Activated CD4-positive, alpha-beta T cell treated with anti-CD3 and anti-CD28 coated beads for 48 hours (primary cell): ENCODE measurements around the gene SOD3.

Experiments
- DNase-seq: peaks from one replicate; pipeline ENCODE4 v3.0.0-alpha.2; 2020

The SOD3 gene

DNA sequence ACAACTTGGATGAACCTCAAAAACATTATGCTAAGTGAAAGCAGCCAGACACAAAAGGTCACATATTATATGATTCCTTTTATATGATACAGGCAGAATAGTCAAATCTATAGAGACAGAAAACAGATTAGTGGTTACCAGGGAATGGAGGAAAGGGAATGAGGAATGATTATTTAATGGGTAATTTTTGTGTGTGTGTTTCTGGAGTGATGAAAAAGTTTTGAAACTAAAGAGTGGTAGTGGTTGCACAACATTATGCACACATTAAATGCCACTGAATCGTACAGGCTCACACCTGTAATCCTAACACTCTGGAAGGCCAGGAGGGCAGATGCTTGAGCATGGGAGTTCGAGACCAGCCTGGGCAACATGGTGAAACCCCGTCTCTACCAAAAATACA is 19.6 kb upstream of the SOD3 start:
- no peak for DNase-seq

DNA sequence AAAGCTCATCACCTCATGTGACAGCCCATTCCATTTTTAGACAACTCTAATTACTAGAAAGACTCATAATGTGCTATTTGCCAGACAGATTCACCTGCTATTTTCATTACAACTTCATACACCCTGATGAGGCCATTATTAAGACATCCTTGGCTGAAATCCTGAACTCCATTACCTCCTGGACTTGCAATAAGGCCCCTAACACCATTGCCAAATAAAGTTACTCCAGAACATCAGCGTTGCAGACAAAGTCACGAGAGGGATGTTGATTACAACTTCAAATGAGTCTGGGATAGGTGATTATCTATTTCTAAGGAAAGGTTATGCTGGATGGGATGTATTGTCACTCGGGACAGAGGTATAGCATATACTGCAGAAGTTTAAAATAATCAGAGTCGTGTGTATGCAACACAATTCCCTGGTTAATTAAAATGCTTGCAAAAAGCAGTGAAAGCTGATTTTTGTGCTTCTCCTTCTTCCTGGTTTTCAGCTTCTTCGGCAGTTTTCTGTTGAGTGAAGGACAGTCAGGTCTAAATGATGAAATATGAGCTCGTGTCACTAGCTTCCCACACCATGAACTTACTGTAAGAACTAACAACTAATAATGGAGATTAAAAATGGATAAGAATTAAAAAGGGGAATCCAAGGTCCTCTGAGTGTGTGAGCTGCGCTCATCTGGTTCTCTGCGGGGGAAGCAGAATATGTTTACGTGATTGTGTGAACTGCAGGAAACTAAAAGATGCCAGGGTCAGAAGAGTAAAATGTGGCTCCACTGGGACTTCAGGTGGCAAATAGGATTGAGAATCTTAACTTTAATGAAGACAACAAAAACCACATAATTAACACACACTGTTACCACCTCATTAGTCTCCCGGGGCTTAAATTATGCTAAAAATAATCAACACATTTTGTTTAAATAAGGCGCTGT is 17.6 kb upstream of the SOD3 start:
- DNase-seq, result no peak

DNA sequence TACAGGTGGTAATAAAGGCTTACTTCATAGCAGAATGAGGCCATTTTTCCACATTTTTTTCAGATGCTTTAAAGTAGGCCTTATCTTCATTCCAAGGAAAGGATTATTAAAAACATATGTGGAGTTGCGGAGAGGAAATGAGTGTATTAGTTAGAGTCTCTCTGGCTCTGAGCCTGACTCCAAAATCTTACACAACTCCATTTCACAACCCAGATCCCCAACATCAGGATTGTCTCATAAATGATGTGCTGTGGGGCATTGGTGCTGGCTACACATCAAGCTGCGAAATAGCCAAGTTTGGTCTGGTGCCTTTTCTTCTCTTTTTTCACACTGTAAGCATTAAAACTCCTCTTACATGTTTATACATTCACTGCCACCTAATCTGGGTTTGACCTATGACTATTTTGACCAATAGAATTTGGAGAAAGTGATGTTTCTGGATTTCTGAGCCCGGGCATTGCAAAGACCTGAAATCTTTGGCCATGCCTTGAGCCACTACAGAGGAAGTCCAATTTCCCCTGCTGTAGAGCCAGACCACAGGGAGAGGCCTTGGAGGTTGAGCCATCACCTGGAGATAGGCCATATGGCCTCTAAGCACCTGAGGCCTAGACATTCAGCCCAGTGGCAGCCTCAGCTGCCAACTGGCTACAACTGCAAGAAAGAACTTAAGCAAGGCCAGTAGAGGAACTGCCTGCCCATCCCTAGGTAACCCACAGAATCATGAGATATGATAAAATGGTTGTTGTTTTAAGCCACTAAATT is 16.7 kb upstream of the SOD3 start:
- no peak for DNase-seq

DNA sequence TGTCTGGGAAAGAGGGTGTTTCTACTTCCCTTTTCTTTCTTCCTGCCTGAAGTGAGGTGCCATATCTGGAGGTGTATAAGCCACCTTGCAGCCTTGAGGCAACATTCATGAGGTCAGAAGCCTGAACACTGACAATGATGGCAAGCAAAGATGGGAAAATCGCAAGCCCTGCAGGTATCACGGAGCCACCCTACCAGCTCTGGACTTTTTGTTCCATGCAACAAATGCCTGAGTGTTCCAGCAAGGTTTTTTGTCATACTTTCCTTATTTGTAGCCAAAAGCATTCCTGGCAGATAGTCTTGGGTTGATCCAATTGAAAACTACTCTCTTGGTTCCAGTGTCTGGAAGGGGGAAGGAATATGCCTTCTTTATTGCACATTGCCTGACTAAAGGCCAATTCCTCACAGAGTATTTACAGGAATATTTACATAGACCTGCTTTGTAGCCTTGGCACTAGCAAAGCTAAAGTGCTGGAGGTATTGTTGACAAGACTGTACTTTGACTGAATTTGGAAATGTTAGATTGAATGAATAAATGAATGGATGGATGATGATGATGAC is 14.4 kb upstream of the SOD3 start:
- no peak for DNase-seq

DNA sequence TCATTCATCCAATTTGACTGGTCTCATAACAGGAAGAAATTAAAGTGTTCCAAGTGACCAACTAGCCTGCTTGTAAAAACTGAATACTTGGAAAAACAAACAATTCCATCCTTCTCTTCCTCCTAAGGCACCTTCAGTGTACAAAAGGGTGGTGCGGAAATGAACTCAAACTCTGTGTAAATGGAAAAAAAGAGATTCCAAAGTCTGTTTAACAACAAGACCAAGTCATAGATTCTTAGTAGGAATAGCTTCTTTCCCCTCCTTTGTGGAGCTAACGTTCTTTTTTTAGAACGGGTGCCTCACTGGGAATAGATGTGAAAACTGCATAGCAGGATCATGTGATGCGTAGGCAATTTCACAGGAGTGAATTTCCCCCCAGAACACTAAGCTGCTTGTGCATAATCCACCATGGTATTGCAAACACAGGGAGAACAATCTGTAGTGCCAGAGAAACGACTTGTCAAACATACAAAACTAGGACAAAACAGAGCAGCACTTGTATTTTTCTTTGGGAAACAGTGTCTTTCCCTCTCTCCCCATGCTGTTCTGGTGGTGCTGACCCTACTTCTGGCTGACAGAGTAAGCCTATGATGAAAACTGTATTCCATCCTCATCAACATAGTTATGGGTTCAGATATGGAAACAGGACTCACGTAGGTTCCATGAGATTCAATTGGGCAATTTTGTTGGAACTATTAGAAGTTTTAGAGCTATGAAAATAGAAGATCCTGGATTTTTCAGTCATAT is 13.2 kb upstream of the SOD3 start:
- no peak for DNase-seq

DNA sequence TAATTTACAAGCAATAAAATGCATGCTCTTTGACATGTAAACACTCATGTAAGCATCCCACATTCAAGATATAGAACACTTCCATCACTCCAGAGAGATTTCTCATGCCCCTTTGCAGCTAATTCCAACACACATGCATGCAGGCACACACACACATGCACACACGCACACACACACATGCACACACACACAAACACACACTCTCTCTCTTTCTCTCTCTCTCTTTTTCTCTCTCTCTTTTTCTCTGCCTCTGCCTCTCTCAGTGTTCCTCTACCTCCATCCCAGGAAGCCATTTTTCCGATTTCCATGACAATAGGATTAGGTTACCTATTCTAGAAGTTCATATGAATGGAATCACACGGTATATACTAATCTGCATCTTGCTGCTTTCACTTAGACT is 11.9 kb upstream of the SOD3 start:
- no peak for DNase-seq

DNA sequence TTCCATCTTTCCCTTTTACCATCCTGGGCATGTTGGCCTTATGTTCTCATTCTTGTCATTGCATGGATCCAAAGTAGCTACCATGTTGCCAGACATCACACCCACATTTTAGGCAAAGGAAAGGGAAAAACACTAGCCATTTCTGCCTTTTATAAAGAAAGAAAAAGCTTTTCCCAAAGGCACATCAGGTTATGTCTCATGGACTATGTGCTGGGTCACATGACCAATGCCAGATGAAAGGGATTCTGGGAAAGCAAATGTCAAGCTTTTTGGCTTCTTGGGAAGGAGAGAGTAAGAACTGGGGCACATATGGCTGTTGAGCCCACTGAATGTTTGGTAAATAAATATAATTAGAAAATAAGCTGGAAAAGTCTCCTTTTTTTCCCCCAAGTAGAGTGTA is 4.3 kb upstream of the SOD3 start:
- no peak for DNase-seq

DNA sequence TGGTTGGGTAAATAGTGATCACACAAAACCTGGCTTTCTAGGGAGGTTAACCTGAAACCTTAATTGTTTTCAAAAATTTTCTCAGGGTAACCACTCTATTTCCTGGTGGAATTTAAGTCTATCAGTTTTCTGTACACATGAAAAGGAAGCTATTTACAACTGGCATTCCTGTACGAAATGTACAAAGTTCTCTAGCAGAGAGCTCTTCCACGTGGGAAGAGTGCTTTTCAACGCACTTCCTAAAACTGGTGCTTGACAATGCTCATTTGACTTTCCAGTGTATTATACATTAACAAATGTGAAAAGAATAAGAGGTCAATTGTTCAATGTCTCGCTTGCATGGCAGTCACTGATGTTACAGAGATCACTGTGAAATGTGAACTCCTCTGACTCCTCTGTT is 2.8 kb upstream of the SOD3 start:
- no peak for DNase-seq

DNA sequence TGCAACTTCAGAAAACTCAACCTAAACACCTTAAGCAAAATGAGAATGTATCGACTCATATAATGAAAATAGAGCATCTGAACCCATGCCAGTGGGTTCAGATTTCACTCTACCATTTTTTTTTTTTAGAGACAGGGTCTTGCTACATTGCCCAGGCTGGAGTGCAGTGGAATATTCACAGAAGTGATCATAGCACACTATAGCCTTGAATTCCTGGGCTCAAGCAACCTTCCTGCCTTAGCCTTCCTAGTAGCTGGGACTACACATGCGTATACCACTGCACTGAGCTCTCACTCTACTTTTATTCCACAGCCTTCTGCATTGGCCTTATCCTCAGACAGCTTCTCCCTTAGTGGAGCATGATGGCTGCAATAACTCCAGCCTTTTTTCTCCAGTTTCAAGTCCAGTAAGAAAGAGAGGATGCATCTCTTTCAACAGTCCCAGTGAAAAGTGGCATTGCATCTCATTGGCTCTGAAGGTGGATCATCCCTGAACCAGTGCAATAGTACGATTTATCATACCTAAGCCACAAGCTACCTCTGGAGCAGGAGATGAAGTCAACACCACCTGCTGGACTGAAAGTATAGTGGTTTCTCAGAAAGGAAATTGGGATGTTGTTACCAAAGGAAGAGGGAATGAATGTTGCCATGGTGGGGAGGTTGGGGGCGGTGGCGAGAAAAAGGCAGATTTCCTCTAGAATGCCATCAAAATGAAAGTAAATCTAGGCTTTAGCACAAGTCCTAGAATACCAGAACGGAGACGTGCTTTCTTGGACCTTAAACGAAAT is 2.0 kb upstream of the SOD3 start:
- no peak for DNase-seq

DNA sequence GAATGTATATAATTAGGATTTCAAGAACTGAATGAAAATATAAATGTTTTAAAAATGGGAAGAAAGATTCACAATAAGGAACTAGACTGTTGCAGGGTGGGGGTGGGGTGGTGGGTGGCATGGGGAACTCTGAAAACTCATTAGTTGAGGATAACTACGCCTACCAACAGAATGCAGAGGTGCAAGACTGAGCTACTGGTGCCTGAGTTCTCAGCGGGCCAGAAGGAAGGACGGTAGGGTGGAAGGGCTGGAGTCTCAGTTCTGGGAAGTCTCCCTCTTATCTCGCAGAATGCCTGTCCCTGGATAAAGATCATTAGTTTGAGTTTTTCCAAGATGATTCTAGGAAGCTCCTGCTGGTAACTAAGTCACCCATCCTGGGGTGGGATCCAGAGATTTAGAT is 1.3 kb upstream of the SOD3 start:
- DNase-seq, result no peak

DNA sequence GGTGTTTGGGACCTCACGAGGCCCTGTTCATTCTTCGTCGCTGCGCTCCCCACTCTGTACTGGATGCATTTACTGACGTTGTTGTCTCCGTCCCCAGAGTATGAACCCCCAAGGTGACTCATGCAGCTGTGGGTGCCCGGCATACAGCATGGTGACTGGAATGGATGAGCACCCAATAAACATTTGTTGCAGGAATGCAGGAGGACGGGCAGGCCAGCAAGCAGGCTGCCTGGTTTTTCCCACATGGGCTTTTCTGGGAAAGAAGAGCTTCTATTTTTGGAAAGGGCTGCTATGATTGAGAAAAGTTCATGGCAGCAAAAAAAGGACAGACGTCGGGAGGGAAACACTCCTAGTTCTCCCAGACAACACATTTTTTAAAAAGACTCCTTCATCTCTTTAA is 893 bp upstream of the SOD3 start:
- DNase-seq, result no peak

DNA sequence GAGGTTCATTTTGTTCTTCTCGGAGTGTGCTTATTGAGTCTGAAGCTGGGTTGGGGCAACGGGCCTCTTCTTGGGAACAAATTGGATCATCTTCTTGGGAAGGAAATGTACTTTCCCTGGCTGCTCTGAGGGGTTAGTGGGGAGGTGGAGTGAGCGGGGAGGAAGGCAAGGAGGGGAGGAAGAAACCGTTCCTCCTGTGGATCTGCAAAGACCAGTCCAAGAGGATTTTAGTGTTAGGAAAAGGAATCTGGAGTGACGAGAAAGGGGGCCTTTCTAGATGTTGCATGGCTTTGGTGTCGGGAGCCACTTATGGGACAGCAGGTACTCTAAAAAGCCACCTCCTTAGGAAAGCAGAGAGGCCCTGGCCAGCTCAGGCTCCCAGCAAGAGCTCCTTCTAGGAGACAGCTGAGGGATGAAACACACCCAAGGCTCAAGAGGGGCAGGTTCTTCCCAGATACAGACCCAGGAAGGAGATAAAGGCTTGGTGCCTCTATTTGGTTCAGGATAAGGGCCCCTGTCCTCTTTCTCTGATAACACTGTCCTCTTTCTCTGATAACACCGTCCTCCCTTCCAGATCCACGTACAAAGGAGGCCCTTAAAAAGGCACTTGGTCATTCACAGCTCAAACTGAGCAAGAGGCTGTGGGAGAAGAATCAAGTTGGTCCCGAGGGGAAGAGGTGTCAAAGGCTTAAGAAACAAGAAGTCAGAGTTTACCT is 451 bp downstream of the SOD3 start:
- no peak for DNase-seq

DNA sequence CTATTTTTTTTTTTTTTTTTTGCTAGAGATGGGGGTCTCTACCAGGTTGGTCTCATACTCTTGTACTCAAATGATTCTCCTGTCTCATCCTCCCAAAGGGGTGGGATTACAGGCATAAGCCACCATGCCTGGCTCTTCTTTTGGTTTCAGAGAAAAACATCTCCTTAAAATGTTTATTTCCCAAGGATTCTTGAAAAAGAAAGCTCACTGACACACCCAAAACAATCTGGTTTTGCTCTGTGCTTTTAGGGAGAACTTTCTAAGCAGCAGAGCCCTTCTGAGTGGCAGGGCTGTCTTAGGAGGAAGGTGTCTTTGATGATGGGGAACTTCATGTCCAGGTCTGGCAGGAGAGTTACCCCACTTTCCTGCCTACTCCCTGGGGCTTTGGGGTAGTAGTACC is 1.2 kb downstream of the SOD3 start:
- no peak for DNase-seq

DNA sequence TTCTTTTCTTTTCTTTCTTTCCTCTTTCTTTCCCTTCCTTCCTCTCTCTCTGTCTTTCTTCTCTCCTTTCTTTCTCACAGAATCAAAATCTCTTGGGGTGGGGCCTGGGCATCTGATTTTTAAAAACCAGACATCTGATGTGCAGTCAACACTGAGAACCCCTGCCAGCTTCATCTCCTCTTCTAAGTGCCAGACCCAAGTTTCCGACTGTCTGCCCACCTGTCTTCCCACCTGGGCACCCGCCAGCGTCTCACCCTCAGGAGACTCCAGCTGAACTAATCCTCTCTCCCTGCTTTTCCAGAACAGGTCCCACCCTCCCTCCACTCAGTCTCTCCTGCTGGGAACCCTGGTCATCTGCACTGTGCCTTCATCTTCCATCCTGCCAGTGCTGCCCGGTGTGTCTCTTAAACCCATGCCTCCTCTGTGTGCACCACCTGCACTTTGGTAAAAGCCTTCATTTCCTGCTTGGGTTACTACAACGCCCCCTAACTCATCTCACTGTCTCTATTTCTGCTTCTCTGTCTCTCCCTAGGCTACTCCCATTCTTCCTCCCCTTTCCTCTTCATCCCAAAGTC is 2.8 kb downstream of the SOD3 start:
- no peak for DNase-seq

DNA sequence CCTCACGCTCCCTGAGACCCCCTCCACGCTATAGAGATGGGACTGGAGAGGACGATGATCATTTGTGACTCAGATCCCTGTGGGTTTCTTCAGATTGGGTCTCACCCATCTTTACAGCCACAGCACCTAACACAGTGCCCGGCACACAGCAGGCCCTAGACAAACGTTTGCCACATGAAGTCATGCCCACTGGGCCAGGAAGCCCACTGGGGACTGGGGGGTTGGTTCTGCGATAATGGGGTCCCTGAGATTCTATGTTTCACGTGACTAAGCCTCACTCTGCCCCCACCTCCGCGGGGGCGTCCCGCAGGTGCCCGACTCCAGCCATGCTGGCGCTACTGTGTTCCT is 3.8 kb downstream of the SOD3 start:
- no peak for DNase-seq

DNA sequence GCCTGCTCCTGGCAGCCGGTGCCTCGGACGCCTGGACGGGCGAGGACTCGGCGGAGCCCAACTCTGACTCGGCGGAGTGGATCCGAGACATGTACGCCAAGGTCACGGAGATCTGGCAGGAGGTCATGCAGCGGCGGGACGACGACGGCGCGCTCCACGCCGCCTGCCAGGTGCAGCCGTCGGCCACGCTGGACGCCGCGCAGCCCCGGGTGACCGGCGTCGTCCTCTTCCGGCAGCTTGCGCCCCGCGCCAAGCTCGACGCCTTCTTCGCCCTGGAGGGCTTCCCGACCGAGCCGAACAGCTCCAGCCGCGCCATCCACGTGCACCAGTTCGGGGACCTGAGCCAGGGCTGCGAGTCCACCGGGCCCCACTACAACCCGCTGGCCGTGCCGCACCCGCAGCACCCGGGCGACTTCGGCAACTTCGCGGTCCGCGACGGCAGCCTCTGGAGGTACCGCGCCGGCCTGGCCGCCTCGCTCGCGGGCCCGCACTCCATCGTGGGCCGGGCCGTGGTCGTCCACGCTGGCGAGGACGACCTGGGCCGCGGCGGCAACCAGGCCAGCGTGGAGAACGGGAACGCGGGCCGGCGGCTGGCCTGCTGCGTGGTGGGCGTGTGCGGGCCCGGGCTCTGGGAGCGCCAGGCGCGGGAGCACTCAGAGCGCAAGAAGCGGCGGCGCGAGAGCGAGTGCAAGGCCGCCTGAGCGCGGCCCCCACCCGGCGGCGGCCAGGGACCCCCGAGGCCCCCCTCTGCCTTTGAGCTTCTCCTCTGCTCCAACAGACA is 4.4 kb downstream of the SOD3 start:
- no peak for DNase-seq

DNA sequence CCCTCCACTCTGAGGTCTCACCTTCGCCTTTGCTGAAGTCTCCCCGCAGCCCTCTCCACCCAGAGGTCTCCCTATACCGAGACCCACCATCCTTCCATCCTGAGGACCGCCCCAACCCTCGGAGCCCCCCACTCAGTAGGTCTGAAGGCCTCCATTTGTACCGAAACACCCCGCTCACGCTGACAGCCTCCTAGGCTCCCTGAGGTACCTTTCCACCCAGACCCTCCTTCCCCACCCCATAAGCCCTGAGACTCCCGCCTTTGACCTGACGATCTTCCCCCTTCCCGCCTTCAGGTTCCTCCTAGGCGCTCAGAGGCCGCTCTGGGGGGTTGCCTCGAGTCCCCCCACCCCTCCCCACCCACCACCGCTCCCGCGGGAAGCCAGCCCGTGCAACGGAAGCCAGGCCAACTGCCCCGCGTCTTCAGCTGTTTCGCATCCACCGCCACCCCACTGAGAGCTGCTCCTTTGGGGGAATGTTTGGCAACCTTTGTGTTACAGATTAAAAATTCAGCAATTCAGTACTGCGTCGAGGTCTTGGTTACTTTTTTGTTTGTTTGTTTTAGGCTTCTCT is 5.0 kb downstream of the SOD3 start:
- no peak for DNase-seq

DNA sequence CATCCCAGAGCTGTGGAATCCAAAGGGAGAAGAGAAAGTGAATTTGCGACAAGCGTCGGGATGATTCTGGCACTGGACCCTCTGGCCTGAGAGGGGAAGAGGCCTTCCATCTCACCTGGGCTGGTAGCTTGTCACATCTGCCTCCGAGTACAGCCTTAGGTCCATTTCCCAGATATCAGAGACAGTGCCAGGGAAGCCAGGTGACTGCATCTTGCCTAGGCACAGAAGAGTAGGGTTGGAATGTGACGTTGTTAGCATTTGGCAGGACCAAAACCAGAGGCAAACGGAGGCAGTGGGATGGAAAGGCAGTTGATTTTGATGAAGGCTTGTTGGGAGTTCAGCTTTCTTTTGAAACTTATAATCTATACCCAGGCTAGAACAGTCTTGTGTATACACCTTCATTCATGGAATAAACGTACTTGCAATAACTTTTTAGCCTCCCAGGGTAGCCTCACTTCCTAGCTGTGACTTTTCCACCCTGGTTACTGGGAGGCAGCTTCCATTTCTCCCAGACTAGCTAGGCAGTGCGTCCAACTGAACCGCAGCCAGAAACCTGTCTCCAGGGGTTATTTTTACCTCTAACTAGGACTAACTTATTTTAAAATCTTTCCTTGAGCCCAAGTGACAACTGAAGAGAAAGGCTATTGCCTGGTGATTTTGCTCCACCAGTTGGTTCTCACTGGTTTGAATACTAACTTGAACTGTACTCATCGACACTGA is 5.9 kb downstream of the SOD3 start:
- DNase-seq, result no peak

DNA sequence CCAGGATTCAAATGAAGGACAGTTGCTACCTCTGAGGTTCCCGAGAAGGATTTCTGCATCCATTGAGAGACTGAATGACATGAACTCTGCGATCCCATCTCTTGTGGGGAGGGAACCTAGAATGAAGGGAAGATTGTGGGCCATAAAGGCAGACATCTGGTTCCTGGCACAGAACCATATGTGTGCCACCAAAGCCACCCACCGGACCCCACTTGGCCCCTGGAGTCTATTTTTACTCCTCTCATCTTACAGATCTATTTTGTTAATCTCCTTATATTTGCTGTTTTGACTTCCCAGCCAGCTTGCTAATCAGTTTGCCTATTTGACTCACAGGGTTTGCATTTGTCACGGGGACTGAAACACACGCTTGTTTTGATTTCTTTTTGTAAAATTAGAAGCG is 7.3 kb downstream of the SOD3 start:
- no peak for DNase-seq

DNA sequence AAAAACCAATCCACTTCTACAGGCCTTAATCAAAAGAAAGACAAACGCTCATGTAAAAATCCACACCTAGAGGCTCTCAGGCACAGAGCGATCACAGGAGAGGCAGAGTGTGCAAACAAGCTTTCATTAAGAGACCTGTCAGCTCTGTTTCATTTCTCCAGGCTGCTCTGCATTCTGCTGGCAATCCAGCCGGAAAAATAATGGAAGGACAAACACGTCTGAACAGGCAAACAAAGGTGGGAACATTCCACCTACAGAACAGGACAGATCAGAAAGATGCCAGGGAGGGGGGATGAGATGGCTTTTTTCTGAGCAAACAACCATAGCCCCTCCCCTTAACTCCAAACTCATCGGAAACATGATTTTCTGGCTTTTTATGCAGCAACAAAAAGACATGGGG is 9.7 kb downstream of the SOD3 start:
- DNase-seq, result no peak
